IMR-90 (cell line): Measurements from ENCODE around the gene BUD23.

ENCODE experiments used
- CEBPB ChIP-seq: IDR thresholded peaks from 2 replicates; pipeline ENCODE4 v1.6.1; 2012; ENCODE audit warnings: low read depth, low read length, improper control_type of control experiment
- CHD1 ChIP-seq: IDR thresholded peaks from 2 replicates; pipeline ENCODE4 v1.6.1; 2012; ENCODE audit warnings: low read depth, low read length, improper control_type of control experiment
- CTCF ChIP-seq: conservative IDR thresholded peaks from 2 replicates; pipeline ENCODE4 v1.5.1; 2012; ENCODE audit warnings: mild to moderate bottlenecking, low read depth, low read length, improper control_type of control experiment
- MAFK ChIP-seq: IDR thresholded peaks from 2 replicates; pipeline ENCODE4 v1.6.1; 2012; ENCODE audit warnings: low read depth, low read length, improper control_type of control experiment
- MAZ ChIP-seq: IDR thresholded peaks from 2 replicates; pipeline ENCODE4 v1.6.1; 2012; ENCODE audit warnings: low read depth, mild to moderate bottlenecking, low read length, improper control_type of control experiment, moderate library complexity, borderline replicate concordance
- MXI1 ChIP-seq: IDR thresholded peaks from 2 replicates; pipeline ENCODE4 v1.6.1; 2012; ENCODE audit warnings: low read depth, mild to moderate bottlenecking, low read length, moderate library complexity, borderline replicate concordance
- NFE2L2 ChIP-seq: fragments of 150-350 bp; IDR thresholded peaks from 2 replicates; pipeline ENCODE4 v1.6.1; 2016; ENCODE audit warnings: low read depth, mild to moderate bottlenecking, low read length
- POLR2A ChIP-seq: IDR thresholded peaks from 2 replicates; pipeline ENCODE4 v1.6.1; 2012; ENCODE audit warnings: mild to moderate bottlenecking, low read depth, low read length
- RCOR1 ChIP-seq: IDR thresholded peaks from 2 replicates; pipeline ENCODE4 v1.6.1; 2012; ENCODE audit warnings: mild to moderate bottlenecking, low read length, improper control_type of control experiment; ENCODE audit not compliant: insufficient replicate concordance
- RFX5 ChIP-seq: IDR thresholded peaks from 2 replicates; pipeline ENCODE4 v1.8.0; 2012; ENCODE audit warnings: low read depth, mild to moderate bottlenecking, low read length, moderate library complexity
- SMC3 ChIP-seq: fragments of 150-350 bp; IDR thresholded peaks from 2 replicates; pipeline ENCODE4 v1.6.1; 2016; ENCODE audit warnings: low read depth, mild to moderate bottlenecking, antibody characterized with exemption, low read length, moderate library complexity
- USF2 ChIP-seq: fragments of 150-350 bp; IDR thresholded peaks from 2 replicates; pipeline ENCODE4 v1.6.1; 2017; ENCODE audit warnings: mild to moderate bottlenecking, antibody characterized with exemption, low read length, low read depth

DNA sequence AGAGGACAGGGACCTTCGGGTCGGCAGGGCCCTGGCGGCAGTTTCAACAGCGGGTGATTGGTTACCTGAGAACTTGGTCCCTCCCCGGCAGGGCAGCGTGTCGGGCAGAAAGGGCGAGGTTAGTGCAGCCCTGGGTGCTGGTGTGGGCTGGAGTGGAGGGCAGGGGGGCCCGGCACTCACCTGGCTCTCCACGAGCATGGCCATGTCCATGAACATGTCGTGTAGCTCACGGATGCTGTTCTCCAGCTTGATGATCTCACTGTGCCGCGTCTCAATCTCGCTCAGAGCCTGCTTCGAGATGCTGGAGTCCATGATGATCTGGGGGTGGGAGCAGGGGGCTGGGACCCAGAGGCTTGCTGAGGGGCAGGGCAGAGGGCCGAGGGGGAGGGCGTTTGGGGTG lies 19.3 kb downstream of the BUD23 start:
- TF ChIP-seq CTCF (no peak), CEBPB (no peak), USF2 (no peak), RFX5 (no peak), POLR2A (no peak), RCOR1 (no peak), MAFK (no peak), MXI1 (no peak), CHD1 (no peak), MAZ (no peak), SMC3 (no peak), NFE2L2 (no peak)
